IMR-90 (cell line): ENCODE data around the gene ALK. TPM values are rescaled to one million over a fixed set of nuclear protein-coding genes. Genes with fewer than 3 reads are reported as not detected.

Source experiments
- ATAC-seq: fragments of 200-7000 bp; cut with Tn5 transposase; 2 replicates; pipeline ENCODE4 v1.9.1; 2020; ENCODE audit warnings: low read depth, mild to moderate bottlenecking, moderate library complexity
- BruUV-seq: library from RNA; stranded (reverse); fragments of 400-500 nt; replicated peaks from 2 replicates; lab custom pipeline; 2021; lab: Mats Ljungman, UMichigan
- CTCF ChIA-PET: fragments of 300-600 bp; formaldehyde crosslinking; extraction: SDS; loops from one replicate; lab custom pipeline; 2021; ENCODE audit warnings: antibody characterized with exemption; lab: Yijun Ruan, JAX
- POLR2A ChIA-PET: fragments of 300-600 bp; sonication (Branson Sonifier 250); formaldehyde crosslinking; loops from one replicate; lab custom pipeline; 2022; ENCODE audit warnings: antibody characterized with exemption; ENCODE audit not compliant: unreplicated experiment; lab: Charles Lee
- DNase-seq: peaks from one replicate; pipeline ENCODE4 v3.0.0; 2013
- H2AFZ ChIP-seq: replicated peaks from 2 replicates; pipeline ENCODE3; 2013; ENCODE audit warnings: low read length, mild to moderate bottlenecking; ENCODE audit not compliant: poor library complexity
- H2AK5ac ChIP-seq: 2 replicates; pipeline ENCODE4 v1.6.1; 2013; ENCODE audit warnings: low read depth, low read length, inconsistent platforms
- H2AK9ac ChIP-seq: replicated peaks from 2 replicates; pipeline ENCODE3; 2013; ENCODE audit warnings: mild to moderate bottlenecking, low read depth, low read length, moderate library complexity; ENCODE audit not compliant: poor library complexity
- H2BK120ac ChIP-seq: 2 replicates; pipeline ENCODE4 v1.6.1; 2013; ENCODE audit warnings: low read depth, low read length, inconsistent platforms
- H2BK15ac ChIP-seq: 3 replicates; pipeline ENCODE4 v1.6.1; 2013; ENCODE audit warnings: low read depth, low read length, inconsistent platforms
- H2BK20ac ChIP-seq: 2 replicates; pipeline ENCODE4 v1.6.1; 2013; ENCODE audit warnings: low read depth, mild to moderate bottlenecking, inconsistent platforms, low read length, moderate library complexity
- H2BK5ac ChIP-seq: 2 replicates; pipeline ENCODE4 v1.6.1; 2013; ENCODE audit warnings: mild to moderate bottlenecking, low read depth, low read length, inconsistent platforms; ENCODE audit not compliant: poor library complexity, severe bottlenecking
- H3K14ac ChIP-seq: replicated peaks from 2 replicates; pipeline ENCODE4 v1.6.1; 2013; ENCODE audit warnings: low read depth, low read length, inconsistent platforms
- H3K18ac ChIP-seq: 2 replicates; pipeline ENCODE4 v1.6.1; 2013; ENCODE audit warnings: low read depth, low read length, control low read depth
- H3K23ac ChIP-seq: 2 replicates; pipeline ENCODE4 v1.6.1; 2013; ENCODE audit warnings: low read depth, low read length, inconsistent platforms
- H3K27ac ChIP-seq: 2 replicates; pipeline ENCODE4 v1.5.1; 2013; ENCODE audit warnings: mild to moderate bottlenecking, control low read depth, low read length; ENCODE audit not compliant: insufficient read depth
- H3K27me3 ChIP-seq: 2 replicates; pipeline ENCODE4 v1.6.1; 2013; ENCODE audit warnings: low read length; ENCODE audit not compliant: control insufficient read depth, insufficient read depth
- H3K36me3 ChIP-seq: 2 replicates; pipeline ENCODE4 v1.6.1; 2013; ENCODE audit warnings: low read length, mixed read lengths; ENCODE audit not compliant: control insufficient read depth, insufficient read depth
- H3K4ac ChIP-seq: 2 replicates; pipeline ENCODE4 v1.6.1; 2013; ENCODE audit warnings: low read depth, low read length, inconsistent platforms
- H3K4me1 ChIP-seq: 2 replicates; pipeline ENCODE4 v1.6.1; 2013; ENCODE audit warnings: low read length, mixed read lengths; ENCODE audit not compliant: control insufficient read depth, insufficient read depth
- H3K4me2 ChIP-seq: 2 replicates; pipeline ENCODE4 v1.6.1; 2013; ENCODE audit warnings: low read depth, mild to moderate bottlenecking, control low read depth, low read length, moderate library complexity
- H3K4me3 ChIP-seq: 2 replicates; pipeline ENCODE4 v1.5.1; 2013; ENCODE audit warnings: low read depth, mild to moderate bottlenecking, control low read depth, low read length, moderate library complexity; ENCODE audit not compliant: insufficient read depth
- H3K56ac ChIP-seq: 2 replicates; pipeline ENCODE4 v1.6.1; 2013; ENCODE audit warnings: low read length, inconsistent platforms; ENCODE audit not compliant: insufficient read depth; ENCODE audit errors: extremely low read depth
- H3K79me1 ChIP-seq, 2 experiments: 2 replicates each; pipeline ENCODE4 v1.6.1; 2013; ENCODE audit warnings: low read length in 2 of 2, inconsistent platforms in 1 of 2, low read depth in 1 of 2
- H3K9ac ChIP-seq: 2 replicates; pipeline ENCODE4 v1.6.1; 2013; ENCODE audit warnings: low read depth, low read length, control low read depth
- H3K9me1 ChIP-seq: 2 replicates; pipeline ENCODE4 v1.6.1; 2013; ENCODE audit warnings: low read length, inconsistent platforms; ENCODE audit not compliant: insufficient read depth
- H3K9me3 ChIP-seq: 2 replicates; pipeline ENCODE4 v1.6.1; 2013; ENCODE audit warnings: low read length; ENCODE audit not compliant: control insufficient read depth, insufficient read depth
- H4K20me1 ChIP-seq: 2 replicates; pipeline ENCODE4 v1.6.1; 2013; ENCODE audit warnings: low read length, inconsistent platforms; ENCODE audit not compliant: insufficient read depth
- H4K5ac ChIP-seq: 2 replicates; pipeline ENCODE4 v1.6.1; 2013; ENCODE audit warnings: mild to moderate bottlenecking, low read depth, low read length, control low read depth
- H4K8ac ChIP-seq, 2 experiments: 2 replicates each; pipeline ENCODE4 v1.6.1; 2013; ENCODE audit warnings: low read depth in 2 of 2, low read length in 2 of 2, control low read depth in 1 of 2, inconsistent platforms in 1 of 2
- H4K91ac ChIP-seq: 2 replicates; pipeline ENCODE4 v1.6.1; 2013; ENCODE audit warnings: low read depth, low read length, inconsistent platforms; ENCODE audit not compliant: insufficient read depth
- MXI1 ChIP-seq: IDR thresholded peaks from 2 replicates; pipeline ENCODE4 v1.6.1; 2012; ENCODE audit warnings: low read depth, mild to moderate bottlenecking, low read length, moderate library complexity, borderline replicate concordance
- WGBS, 2 experiments: methylation state at CpG; one replicate each; pipeline versions ENCODE4 v1.1.5 to v1.1.7; 2013; ENCODE audit warnings: missing lambda C conversion rate in 2 of 2; ENCODE audit not compliant: insufficient read length in 1 of 2; ENCODE audit errors: extremely low coverage in 2 of 2; 5-methylcytosine and 5-hydroxymethylcytosine counted together
- dilution Hi-C: fragments of 300-500 bp; cut with HindIII; formaldehyde crosslinking; loops from one replicate; pipeline ENCODE4 v1.14.3; 2018; ENCODE audit warnings: low sequenced_read_pairs; ENCODE audit not compliant: unreplicated experiment
- in situ Hi-C: fragments of 300-500 bp; cut with MboI; formaldehyde crosslinking; loops from 3 replicates; pipeline ENCODE4 v1.14.3; 2019; ENCODE audit warnings: low sequenced_read_pairs, inconsistent platforms, mixed read lengths
- intact Hi-C: fragments of 100-400 bp; cut with micrococcal nuclease; formaldehyde crosslinking; loops from 2 replicates; pipeline ENCODE4 v1.10.0; 2022
- polyA plus RNA-seq, 3 experiments: library from polyadenylated mRNA; depleted of rRNA; stranded (reverse); fragments of >200 nt; gene quantifications; 2 replicates each; pipeline ENCODE4 v1.2.3, GENCODE V29; 2012; ENCODE audit warnings: low replicate concordance in 1 of 3
- total RNA-seq: library from RNA; depleted of rRNA; stranded (reverse); fragments of >200 nt; gene quantifications from 2 replicates; pipeline ENCODE4 v1.2.3, GENCODE V29; 2012
- TF ChIP-seq, protein P1 (sequence below): fragments of 150-350 bp; IDR thresholded peaks from 2 replicates; pipeline ENCODE4 v1.6.1; 2016; ENCODE audit warnings: low read depth, mild to moderate bottlenecking, low read length, moderate library complexity, borderline replicate concordance

ALK gene
- total and polyA plus RNA-seq, 2 of the 4 experiments (the other 2 are of a cell fraction) = not detected

GRCh38 chr2:29724282-29724681, 197.1 kb downstream of the ALK start:
- H3K14ac ChIP-seq = no peak overlapping the region
- H3K18ac ChIP-seq = no peak overlapping the region
- H3K27me3 ChIP-seq = peaks cover 21% of the 10 kb centered on the region
- no peak overlapping the region for H4K91ac ChIP-seq
- no TSS peak for BruUV-seq
- H3K9me1 ChIP-seq = no peaks in the 10 kb centered on the region
- no peak overlapping the region for H2BK20ac ChIP-seq
- in situ Hi-C loops (no loop called here), intact Hi-C loops (no loop called here), dilution Hi-C loops (no loop called here)
- no peak overlapping the region for H3K4ac ChIP-seq
- no peak for TF ChIP-seq MXI1
- TF ChIP-seq, protein P1, sequence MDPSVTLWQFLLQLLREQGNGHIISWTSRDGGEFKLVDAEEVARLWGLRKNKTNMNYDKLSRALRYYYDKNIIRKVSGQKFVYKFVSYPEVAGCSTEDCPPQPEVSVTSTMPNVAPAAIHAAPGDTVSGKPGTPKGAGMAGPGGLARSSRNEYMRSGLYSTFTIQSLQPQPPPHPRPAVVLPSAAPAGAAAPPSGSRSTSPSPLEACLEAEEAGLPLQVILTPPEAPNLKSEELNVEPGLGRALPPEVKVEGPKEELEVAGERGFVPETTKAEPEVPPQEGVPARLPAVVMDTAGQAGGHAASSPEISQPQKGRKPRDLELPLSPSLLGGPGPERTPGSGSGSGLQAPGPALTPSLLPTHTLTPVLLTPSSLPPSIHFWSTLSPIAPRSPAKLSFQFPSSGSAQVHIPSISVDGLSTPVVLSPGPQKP = no peak
- ChIA-PET POLR2A (no interaction called here), CTCF (no interaction called here)
- no peak overlapping the region for H2BK15ac ChIP-seq
- no peak overlapping the region for H3K27ac ChIP-seq
- WGBS, 2 experiments = no CpG with 5 or more reads among the region's 3 CpGs
- no peak overlapping the region for H3K56ac ChIP-seq
- no peaks in the 10 kb centered on the region for H3K36me3 ChIP-seq
- no peaks in the 10 kb centered on the region for H3K4me1 ChIP-seq
- no peaks in the 10 kb centered on the region for H4K20me1 ChIP-seq
- no peak overlapping the region for H3K4me2 ChIP-seq
- H2BK5ac ChIP-seq = no peak overlapping the region
- H3K79me1 ChIP-seq = no peaks in the 10 kb centered on the region
- H2AFZ ChIP-seq = no peak overlapping the region
- DNase-seq = no peak
- no peak overlapping the region for H3K9ac ChIP-seq
- ATAC-seq = no peak
- no peak overlapping the region for H2BK120ac ChIP-seq
- H2AK9ac ChIP-seq = no peak overlapping the region
- H3K4me3 ChIP-seq = no peak overlapping the region
- H2AK5ac ChIP-seq = no peak overlapping the region
- no peak overlapping the region for H3K23ac ChIP-seq
- H4K5ac ChIP-seq = no peak overlapping the region
- H3K9me3 ChIP-seq = no peaks in the 10 kb centered on the region; the same call in 1 of the 2 replicates
- no peak overlapping the region for H4K8ac ChIP-seq
